ENCODE measurements around the gene ADAMTS10.
"Not testable (repeated sequence)": the region's sequence is repeated elsewhere in the genome, so short reads cannot be mapped to it uniquely, and the experiment has no call there.

ADAMTS10 gene

DNA sequence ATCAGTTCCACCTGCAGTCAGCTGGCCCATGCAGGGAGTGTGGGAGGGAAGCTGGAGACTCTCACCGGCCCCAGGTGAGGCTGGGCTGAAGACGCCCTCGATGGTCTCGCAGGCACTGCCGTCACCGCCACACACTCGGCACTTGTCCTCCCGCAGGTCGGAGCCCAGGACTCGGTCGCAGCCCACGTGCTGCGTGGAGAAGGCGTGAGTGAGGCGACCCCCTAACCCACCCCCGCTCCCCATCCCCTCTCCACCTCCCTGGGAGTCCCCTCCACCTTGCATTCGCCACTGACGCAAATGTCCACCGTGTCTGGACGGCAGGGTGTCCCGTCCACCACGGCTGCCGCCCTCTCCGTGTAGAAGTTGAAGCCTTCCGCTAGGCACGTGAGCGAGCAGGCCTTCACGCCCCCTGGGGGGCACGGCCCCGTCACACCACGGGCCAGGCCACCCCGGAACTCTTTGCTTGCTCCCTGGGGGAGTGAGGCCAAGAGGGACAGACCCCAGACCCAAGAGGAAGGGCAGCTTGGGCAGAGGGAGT, 21.3 kb downstream of the ADAMTS10 start:
- no peak for DNase-seq

DNA sequence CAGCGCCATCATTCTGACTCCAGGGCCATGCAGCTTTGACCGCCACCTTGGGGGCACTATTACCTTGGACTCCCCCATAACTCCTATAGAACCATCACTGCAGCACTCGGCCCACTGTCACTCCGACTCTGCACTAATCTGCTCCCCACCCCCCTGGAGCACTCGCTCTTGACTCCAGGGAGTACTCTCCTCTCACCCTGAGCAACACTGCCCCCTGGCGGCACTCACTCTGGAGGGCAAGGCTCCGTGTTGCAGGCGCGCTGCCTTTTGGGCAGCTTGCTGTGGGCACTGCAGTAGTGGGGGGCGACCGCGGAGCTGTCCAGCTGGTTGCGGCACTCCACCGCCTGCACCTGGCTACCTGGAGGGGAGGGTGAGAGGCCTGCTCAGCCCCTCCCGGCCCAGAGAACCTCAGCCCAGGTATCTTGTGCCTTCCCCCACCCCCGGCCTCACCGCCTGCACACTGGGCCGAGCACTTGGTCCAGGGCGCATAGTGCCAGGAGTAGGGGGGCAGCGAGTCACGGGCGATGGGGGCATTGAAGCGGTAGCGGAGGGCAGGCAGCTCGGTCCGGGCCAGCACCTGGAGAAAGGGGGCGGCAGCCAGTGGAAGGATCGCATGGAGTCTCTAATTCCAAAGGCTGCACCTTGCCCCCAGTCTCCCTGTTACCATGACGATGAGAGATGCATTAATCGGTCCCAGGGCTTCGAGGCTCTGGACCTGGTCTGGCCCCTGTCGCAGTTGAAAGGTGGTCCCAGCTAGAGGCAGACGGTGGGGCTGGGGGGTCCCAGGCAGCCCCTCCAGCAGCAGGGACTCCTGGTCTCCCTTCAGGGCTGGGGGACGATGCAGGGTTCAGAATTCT, 24.4 kb downstream of the ADAMTS10 start:
- no peak for DNase-seq

DNA sequence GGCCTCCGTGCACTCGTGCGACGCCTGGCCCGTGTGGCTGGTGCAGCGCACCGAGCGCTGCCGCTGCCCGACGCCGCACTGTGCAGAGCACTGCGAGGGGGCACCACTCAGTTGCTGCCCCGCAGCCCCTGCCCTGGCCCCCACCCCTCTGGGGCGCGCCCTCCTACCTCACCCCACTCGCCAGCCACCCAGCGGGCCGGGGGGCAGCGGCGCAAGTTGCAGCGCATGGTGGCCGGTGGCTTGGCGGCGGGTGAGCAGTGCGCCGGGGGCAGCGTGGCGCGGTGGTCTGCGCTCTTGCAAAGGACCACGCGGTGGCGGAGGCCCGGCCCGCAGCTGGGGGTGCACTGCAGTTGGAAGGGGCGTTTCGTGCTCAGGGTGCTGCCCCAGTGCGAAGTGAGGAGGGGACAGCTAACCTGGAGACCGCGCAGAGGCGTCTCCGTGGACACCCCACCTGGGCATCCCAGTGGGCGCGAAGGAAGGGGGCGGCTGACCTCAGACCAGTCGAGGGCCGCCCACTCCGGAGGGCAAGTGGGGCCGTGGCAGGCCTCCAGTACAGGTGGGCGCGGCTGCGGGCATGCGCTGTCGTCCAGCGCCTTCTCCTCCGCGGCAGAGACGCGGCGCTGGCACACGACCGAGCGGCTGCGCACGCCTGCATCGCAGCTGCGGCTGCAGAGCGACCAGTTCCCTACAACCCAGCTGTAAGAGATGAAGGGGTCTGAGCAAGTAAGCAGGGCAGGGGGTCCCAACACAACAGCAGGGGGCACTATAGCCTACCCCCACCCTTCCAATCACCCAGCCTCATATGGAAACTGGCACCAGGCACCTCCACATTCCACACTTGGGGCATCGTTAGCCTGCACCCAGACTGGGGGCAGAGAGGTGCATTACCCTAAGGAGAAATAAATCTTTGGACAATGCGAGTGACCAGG, 25.3 kb downstream of the ADAMTS10 start:
- no peak for DNase-seq

DNA sequence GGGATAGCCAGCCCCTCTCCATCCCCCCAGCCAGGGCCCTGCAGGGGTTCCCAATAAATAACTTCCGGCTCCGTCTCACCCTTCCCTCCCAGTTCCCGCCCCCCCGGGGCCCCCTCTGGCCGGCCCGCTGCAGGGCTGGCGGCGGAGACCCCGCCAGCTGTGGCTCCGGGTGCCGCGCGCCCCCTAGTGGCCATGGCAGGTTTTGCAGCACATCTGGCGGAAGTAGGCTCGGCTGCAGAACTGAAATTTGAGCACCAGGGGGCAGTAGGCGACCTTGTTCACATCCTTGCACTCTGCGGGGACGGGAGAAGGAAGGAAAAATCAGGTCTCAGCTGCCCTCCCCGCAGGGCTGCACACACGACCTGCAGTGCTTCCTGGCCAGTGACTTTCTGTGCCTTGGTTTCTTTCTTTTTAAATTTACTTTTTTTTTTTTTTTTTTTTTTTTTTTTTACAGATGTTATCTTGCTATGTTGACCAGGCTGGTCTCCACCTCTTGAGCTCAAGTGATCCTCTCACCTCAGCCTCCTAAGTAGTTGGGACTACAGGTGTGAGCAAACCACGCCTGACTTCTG, 29.7 kb downstream of the ADAMTS10 start:
- DNase-seq = peak; percentile 61

DNA sequence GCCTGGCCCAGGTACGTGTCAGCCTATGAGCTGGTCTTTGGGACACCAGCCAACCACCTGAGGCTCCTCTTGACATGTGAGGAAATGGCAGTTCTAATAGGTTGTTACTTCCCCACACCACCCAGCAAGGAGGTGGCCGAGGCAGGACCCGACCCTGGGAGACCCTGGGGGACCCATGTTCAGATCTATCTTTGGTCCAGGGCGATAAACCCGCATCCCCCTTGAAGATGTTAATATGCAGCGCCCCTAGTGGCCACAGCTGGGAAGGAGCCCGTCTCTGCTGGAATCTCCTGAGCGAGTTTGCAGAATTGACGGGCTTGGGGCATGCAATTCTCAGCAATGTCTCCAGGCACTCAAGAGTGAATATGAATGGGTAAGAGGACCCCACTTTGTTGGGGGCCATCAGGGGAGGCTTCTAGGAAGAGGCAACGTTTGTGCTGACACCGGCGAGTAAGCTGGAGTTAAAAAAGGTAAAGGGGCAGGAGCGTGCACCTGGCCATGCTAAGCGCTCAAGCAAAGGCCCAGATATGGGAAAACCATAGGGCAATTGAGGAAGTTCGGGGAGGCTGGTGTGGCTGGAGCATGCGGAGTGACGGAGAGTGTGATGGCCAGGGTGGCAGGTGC, 31.8 kb downstream of the ADAMTS10 start:
- peak; percentile 50 for DNase-seq

DNA sequence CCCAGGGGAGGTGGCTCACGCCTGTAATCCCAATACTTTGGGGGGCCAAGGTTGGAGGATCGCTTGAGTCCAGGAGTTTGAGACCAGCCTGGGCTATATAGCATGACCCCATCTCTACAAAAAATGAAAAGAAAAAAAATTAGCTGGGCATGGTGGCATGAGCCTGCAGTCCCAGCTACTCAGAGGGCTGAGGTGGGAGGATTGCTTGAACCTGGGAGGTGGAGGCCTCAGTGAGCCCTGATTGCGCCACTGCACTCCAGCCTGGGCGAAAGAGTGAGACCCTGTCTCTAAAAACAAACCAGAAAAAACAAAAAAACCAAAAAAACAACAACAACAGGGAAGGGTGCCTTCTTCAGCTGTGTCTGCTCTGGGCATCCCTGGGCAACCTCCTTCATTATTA, 32.8 kb downstream of the ADAMTS10 start:
- no peak for DNase-seq

DNA sequence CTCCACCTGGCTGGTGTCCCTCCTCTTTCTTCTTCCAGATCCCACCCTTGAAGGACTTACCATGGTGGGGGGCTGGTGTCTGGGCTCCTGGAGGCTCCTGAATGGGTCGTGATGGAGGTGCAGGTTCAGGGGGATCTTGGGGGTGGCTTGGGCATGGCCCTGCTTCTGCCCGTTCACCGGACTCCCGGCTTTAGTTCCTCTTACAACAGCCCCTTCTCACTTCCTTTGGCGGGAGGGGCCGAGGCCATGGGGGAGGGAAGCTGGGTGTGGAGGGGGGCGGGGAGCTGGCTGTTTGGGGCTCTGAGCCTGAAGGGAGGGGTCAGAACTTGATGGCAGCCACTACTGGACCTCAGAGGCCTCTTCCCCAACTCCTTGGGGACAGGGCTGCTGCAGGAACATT, 33.3 kb downstream of the ADAMTS10 start, which contains the start of gene MYO1F:
Gene MYO1F, minus strand, starts transcription at position 196 of the 400 bp plus-strand sequence. Its CDS starts 133 bp downstream, at position 63.
- DNase-seq = no peak

DNA sequence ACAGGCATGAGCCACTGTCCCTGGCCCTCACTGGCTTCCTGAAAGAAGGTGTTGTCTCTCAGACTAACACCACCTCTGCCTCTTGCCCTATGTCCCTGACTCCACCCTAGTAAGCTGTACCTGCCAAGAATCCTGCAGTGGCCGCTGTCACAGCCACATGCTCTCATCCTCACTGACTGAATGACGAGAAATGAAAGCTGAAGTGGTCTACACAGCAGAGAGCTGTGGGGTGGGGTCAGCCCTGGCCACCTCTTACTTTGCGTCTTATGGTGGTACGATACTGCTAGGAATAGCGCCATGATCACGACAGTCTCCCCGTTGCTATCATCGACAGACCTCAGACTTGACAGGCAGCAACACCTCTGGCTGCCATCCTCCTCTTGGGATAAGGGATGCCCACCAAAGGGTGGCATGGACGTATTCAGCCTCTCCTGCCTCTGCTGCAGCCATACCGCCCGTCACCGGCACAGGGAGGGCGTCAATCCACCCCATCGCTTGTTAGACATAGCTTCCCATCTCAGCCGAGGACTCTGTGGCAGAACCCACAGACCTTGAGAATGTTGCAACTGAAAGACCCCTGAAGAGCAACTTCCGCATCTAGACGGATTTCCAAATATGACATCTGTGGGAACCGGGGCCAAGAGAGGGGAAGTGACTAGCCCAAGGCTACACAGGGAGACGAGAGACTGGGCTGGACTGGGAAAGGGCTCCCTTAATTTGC, 34.1 kb downstream of the ADAMTS10 start:
- no peak for DNase-seq

DNA sequence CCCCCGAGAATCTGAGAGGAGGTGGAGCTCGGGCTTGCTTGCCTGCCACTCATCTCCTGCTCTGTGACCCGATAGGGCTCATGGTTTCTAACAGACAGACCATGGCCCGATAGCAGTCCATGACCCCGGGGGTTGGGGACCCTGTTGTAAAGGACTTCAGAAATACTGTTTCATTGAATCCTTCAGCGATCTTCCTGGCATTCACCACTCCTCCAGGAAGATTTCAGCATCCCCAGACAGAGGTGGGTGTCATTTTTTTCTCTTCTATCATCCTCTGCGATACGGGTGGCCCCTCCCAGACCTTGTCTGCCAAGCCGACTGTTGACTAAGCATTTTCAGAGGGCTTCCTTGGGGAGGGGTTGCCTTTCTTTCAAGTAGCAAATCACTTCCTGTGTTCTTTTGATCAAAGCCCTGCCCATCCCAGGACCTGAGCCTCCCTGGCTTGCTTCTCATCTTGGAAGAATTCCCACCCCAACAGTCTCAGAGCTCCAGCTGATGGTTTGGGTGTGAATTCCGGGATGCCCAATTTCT, 35.0 kb downstream of the ADAMTS10 start:
- no peak for DNase-seq

DNA sequence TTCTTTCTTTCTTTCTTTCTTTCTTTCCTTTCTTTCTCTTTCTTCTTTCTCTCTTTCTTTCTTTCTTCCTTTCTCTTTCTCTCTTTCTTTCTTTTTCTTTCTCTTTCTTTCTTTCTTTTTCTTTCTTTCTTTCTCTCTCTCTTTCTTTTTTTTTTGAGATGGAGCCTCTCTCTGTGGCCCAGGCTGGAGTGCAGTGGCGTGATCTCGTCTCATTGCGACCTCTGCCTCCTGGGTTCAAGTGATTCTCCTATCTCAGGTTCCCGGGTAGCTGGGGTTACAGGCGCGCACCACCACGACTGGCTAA, 35.9 kb downstream of the ADAMTS10 start:
- not testable (repeated sequence) for DNase-seq

DNA sequence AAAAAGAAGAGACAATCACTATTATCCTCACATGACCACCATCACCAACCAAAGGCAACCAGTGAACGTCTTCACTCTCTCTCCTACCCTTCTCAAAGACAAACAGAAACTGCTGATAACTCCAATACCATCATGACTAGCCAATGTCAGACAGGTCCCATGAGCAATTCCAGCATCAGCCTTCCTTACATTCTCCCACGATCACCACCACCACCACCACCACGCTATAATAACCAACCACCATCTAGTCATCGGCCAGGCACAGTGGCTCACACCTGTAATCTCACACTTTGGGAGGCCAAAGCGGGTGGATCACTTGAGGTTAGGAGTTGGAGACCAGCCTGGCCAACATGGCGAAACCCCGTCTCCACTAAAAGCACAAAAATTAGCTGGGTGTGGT, 37.2 kb downstream of the ADAMTS10 start:
- no peak for DNase-seq

DNA sequence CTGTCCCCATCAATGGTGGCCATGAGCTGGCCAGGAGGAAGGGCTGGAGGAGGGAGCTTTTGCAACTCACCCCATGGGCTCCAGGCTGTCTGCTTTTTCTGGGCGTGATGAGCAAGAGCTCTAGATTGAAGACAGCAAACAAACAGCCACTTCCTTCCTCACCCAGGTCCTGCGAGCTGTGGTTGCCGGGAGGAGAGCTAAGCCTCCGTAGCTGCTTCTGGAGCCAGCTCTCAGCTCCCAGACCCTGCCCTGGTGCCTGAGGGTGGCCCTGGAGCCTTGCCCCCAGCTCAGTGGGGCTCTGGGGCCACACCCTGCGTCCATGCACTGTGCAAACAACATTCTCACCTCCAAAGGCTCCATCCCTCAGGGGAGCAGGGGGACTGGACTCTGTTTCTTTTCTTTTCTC, 39.5 kb downstream of the ADAMTS10 start:
- DNase-seq = peak; percentile 28

DNA sequence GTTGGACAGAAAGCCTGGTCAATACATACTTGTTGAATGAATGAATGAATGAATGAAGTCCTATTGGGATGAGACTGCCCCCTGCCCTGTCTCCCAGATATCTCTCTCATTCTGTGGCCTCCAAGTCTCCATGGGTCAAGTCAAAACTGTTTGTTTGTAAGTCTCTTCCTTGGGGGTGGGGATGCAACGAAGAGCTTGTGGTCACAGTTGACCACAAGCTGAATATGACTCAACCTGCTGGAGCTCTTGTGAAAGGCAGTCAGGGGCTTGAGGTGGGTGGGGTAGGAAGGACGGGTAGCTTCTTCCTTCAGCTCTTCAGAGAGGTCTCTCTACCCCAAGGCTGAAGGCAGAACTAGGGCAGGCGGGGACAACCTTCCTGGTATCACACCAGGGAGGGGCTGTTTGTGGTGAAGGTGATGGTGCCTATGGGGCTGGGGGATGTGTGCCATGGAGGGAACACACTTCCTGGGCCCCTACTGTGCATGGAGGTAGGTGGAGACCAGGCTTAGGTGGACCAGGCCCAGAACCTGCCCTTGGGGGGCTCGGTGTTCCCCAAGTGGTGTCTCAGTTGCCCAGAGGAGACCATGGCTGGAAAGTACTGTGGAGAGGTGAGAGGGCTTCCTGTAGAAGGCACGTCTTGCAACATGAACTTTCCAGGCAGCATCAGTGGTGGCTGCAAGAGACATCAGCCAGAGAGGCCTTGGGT, 41.3 kb downstream of the ADAMTS10 start:
- peak; percentile 53 for DNase-seq

DNA sequence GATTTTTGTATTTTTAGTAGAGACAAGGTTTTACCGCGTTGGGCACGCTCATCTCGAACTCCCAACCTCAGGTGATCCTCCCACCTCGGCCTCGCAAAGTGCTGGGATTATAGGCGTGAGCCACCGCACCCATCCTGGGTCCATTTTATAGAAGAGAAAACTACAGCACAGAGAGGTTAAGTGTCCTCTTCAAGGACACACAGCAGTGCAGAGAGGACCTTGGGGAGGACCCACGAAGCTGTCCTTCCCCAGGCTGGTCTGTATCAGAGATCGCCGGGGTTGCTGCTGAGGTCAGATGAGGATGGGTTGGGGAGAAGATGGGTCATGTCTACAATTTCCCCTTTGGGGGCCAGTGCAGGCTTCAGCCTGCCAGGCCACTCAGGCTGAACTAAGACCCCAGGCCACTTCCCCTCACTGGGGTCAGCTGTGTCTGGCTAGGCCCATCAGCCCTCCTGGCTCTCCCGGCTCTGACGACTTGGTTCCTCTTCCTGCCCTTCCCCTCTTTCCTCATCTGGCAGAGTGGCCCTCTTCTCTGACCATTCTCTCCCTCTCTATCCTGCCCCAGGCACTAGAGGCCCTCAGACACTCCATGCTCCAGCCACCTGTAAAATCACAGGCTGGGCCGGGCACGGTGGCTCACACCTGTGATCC, 42.9 kb downstream of the ADAMTS10 start:
- DNase-seq = no peak

DNA sequence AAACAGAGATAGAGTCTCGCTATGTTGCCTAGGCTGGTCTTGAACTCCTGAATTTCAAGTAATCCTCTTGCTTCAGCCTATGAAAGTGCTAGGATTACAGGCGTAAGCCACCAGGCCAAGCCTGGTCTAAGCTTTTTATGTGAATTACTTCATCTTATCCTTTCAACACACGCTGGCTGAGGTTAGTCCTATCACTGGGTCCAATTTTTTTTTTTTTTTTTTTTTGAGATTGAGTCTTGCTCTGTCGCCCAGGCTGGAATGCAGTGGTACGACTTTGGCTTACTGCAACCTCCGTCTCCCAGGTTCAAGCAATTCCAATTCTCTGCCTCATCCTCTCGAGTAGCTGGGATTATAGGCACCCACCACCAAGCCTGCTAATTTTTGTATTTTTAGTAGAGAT, 43.7 kb downstream of the ADAMTS10 start:
- no peak for DNase-seq

DNA sequence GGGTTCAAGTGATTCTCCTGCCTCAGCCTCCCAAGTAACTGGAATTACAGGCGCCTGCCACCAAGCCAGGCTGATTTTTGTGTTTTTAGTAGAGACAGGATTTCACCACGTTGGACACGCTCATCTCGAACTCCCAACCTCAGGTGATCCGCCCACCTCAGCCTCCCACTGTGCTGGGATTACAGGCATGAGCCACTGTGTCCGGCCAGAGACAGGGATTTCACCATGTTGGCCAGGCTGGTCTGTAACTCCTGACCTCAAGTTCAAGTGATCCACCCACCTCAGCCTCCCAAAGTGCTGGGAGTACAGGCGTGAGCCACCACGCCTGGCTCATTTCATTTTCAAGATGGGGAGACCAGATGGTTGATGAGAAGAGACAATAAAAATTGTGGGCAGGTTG, 45.6 kb downstream of the ADAMTS10 start:
- DNase-seq = not testable (repeated sequence)

DNA sequence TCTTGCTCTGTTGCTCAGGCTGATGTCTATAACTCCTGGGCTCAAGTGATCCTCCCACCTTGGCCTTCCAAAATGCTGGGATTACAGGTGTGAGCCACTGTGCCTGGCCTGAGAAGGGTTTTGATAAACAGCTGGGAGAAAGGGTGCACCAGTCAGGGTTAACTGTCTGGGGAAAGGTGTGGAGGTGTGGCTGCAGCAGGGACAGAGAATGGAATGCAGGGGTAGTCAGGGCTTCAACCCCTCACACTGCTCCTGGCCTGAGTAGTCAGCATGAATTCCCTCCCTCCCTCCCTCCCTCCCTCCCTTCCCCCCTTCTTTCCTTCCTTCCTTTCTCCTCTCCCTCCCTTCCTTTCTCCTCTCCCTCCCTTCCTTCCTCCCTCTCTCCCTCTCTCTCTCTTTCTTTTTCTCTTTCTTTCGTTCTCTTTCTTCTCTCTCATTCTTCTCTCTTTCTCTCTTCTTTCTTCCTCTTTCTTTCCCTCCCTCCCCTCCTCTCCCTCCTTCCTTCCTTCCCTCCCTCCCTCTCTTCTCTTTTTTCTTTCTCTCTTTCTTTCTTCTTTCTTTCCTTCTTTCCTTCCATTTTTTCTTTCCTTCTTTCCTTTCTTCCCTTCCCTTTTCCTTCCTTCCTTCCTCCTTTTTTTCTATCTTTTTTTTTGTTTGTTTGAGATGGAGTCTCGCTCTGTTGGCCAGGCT, 49.3 kb downstream of the ADAMTS10 start:
- DNase-seq = no peak

DNA sequence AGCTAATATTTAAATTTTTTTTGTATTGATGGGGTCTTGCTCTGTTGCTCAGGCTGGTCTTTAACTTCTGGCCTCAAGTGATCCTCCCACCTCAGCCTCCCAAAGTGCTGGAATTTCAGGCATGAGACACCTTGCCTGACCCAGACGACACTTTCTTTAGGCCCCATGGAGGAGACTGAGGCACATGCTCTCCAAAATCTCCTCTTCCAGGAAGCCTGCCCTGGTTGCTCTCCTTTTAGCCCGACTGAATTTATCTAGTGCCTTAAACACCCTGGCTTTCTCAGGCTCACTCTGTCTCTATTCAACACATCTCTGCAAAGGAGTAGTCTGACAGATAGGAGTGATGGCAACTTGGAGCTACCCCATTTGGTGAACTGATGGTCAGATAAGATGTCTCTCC, 52.2 kb downstream of the ADAMTS10 start:
- DNase-seq = no peak

DNA sequence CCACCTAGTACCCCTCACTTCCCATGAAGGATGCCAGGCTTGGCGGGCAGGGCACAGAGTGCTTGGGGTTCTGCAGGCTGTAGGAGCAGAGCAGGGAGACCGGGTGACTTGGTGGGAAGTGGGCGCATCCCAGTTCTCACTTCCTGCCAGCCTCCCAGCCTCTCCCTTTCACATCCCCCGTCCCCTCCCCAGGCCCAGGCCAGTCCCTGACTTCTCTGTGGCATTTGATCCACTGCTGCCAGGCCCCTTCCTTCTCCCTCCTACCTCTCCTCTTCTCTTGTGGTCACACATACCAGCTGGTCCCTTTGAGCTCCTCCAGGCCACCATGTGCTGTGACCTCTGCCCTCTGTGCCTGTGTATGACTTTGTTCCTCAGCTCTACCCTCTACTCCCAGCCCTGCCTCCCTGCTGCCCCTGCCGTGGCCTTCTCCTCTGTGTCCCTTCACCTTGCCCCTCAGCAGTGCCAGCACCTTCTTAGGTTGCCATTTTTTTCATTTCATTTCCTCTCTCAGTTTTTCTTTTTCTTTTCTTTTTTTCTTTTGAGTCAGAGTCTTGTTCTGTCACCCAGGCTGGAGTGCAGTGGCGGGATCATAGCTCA, 52.8 kb downstream of the ADAMTS10 start:
- DNase-seq = no peak

DNA sequence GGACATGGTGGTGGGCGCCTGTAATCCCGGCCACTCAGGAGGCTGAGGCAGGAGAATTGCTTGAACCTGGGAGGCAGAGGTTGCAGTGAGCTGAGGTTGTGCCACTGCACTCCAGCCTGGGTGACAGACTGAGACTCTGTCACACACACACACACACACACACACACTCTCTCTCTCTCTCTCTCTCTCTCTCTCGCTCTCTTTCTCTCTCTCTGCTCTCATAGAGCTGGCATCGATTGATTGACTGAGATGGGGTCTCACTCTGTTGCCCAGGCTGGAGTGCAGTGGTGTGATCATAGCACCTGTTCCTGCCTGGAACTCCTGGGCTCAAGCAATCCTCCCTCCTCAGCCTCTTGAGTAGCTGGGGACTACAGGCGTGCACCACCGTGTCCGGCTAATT, 56.8 kb downstream of the ADAMTS10 start:
- DNase-seq = not testable (repeated sequence)

All from amniotic stem cell (primary cell).